ENCODE data around the gene MAN2A2.

MAN2A2 gene

GRCh38 chr15:90946538-90946937 is 43.4 kb downstream of the MAN2A2 start:
- no peak for TF ChIP-seq GATA3 (IDR thresholded peaks at IDR 0.05; ENCODE audit: low read depth, low read length)
- TF ChIP-seq GATA2 (IDR thresholded peaks at IDR 0.05; ENCODE audit: low read depth, low read length) = no peak

- TF ChIP-seq GATA2 (IDR thresholded peaks at IDR 0.05; ENCODE audit: low read depth, low read length) = no peak
- TF ChIP-seq GATA3 (IDR thresholded peaks at IDR 0.05; ENCODE audit: low read depth, low read length) = no peak
Observed at GRCh38 chr15:90946941-90947576, 44.0 kb downstream of the MAN2A2 start.

- TF ChIP-seq GATA2 (IDR thresholded peaks at IDR 0.05; ENCODE audit: low read depth, low read length) (no peak), GATA3 (IDR thresholded peaks at IDR 0.05; ENCODE audit: low read depth, low read length) (no peak)
Observed at GRCh38 chr15:90947577-90948357, 44.7 kb downstream of the MAN2A2 start.

GRCh38 chr15:90948506-90948905 is 45.4 kb downstream of the MAN2A2 start:
- TF ChIP-seq GATA3 (IDR thresholded peaks at IDR 0.05; ENCODE audit: low read depth, low read length) = no peak
- TF ChIP-seq GATA2 (IDR thresholded peaks at IDR 0.05; ENCODE audit: low read depth, low read length) = no peak

GRCh38 chr15:90949979-90950675 is 47.0 kb downstream of the MAN2A2 start:
- no peak for TF ChIP-seq GATA3 (IDR thresholded peaks at IDR 0.05; ENCODE audit: low read depth, low read length)

GRCh38 chr15:90950676-90951075 is 47.6 kb downstream of the MAN2A2 start:
- TF ChIP-seq GATA2 (IDR thresholded peaks at IDR 0.05; ENCODE audit: low read depth, low read length) (no peak), GATA3 (IDR thresholded peaks at IDR 0.05; ENCODE audit: low read depth, low read length) (no peak)

- no peak for TF ChIP-seq GATA3 (IDR thresholded peaks at IDR 0.05; ENCODE audit: low read depth, low read length)
- TF ChIP-seq GATA2 (IDR thresholded peaks at IDR 0.05; ENCODE audit: low read depth, low read length) = no peak
Observed at GRCh38 chr15:90952901-90953677, 50.0 kb downstream of the MAN2A2 start.

GRCh38 chr15:90953947-90954711 is 51.0 kb downstream of the MAN2A2 start:
- TF ChIP-seq GATA3 (IDR thresholded peaks at IDR 0.05; ENCODE audit: low read depth, low read length) (no peak), GATA2 (IDR thresholded peaks at IDR 0.05; ENCODE audit: low read depth, low read length) (no peak)

- TF ChIP-seq GATA2 (IDR thresholded peaks at IDR 0.05; ENCODE audit: low read depth, low read length) (no peak), GATA3 (IDR thresholded peaks at IDR 0.05; ENCODE audit: low read depth, low read length) (no peak)
Observed at GRCh38 chr15:90954712-90955623, 51.9 kb downstream of the MAN2A2 start, which contains the start of gene RCCD1. TSS of gene RCCD1 (plus strand) at chr15:90954884. CDS start at chr15:90956735, 1,851 bp downstream.

GRCh38 chr15:90955624-90956273 is 52.6 kb downstream of the MAN2A2 start:
- TF ChIP-seq GATA3 (IDR thresholded peaks at IDR 0.05; ENCODE audit: low read depth, low read length) (no peak), GATA2 (IDR thresholded peaks at IDR 0.05; ENCODE audit: low read depth, low read length) (no peak)

- TF ChIP-seq GATA2 (IDR thresholded peaks at IDR 0.05; ENCODE audit: low read depth, low read length) (no peak; the same call in 1 of the 2 replicates), GATA3 (IDR thresholded peaks at IDR 0.05; ENCODE audit: low read depth, low read length) (no peak)
Observed at GRCh38 chr15:90956274-90957030, 53.4 kb downstream of the MAN2A2 start.

Measured in SH-SY5Y (cell line).